HCT116 (cell line): ENCODE measurements around the gene CTIF. TPM values are rescaled to one million over a fixed set of nuclear protein-coding genes. Genes with fewer than 3 reads are reported as not detected.

Experiments
- ATAC-seq: fragments of 200-7000 bp; cut with Tn5 transposase; 2 replicates; pipeline ENCODE4 v1.9.1; 2020; ENCODE audit warnings: mild to moderate bottlenecking, moderate library complexity
- BruUV-seq: library from RNA; stranded (reverse); fragments of 400-500 nt; replicated peaks from 2 replicates; lab custom pipeline; 2021; lab: Mats Ljungman, UMichigan
- CTCF ChIA-PET: fragments of 300-600 bp; sonication (Branson Sonifier 250); formaldehyde crosslinking; loops from one replicate; lab custom pipeline; 2021; ENCODE audit warnings: antibody characterized with exemption; lab: Charles Lee
- POLR2A ChIA-PET: fragments of 300-600, 350-600 bp; sonication (Branson Sonifier 250); formaldehyde crosslinking; loops from one replicate; lab custom pipeline; 2021; ENCODE audit warnings: antibody characterized with exemption; lab: Charles Lee
- RAD21 ChIA-PET, 2 experiments: fragments of 300-600 bp; sonication (Branson Sonifier 250); formaldehyde crosslinking; loops; one replicate each; lab custom pipeline; 2023; ENCODE audit warnings: low total read pairs in 2 of 2; ENCODE audit not compliant: uncharacterized antibody in 2 of 2, unreplicated experiment in 2 of 2, low non-redundant PET in 1 of 2; lab: Charles Lee
- DNase-seq: peaks from one replicate; pipeline ENCODE4 v3.0.0-alpha.2; 2010; ENCODE audit warnings: low read depth, low spot score
- H2AFZ ChIP-seq: fragments of 200-600 bp; shearing (Covaris generic), sonication (generic); 2 replicates; pipeline ENCODE4 v1.6.1; 2017; ENCODE audit warnings: low read depth, mixed run types, mixed read lengths, antibody characterized with exemption, low read length; ENCODE audit not compliant: poor library complexity, severe bottlenecking
- H3K27ac ChIP-seq: 2 replicates; pipeline ENCODE4 v1.5.1; 2012; ENCODE audit warnings: low read depth, low read length
- H3K27me3 ChIP-seq: fragments of 200-600 bp; sonication (generic); 2 replicates; pipeline ENCODE4 v1.6.1; 2016; ENCODE audit warnings: mixed run types, low read length, mixed read lengths; ENCODE audit not compliant: insufficient read depth
- H3K36me3 ChIP-seq, 2 experiments: fragments of 200-500 bp in 1 of 2; fragments of 200-600 bp in 1 of 2; sonication (Bioruptor generic) in 1 of 2; sonication (generic) in 1 of 2; 2 replicates each; pipeline versions ENCODE4 v1.5.1 to v1.6.1; 2014 to 2016; ENCODE audit warnings: low read length in 2 of 2, inconsistent platforms in 1 of 2, mixed read lengths in 1 of 2, mixed run types in 1 of 2; ENCODE audit not compliant: insufficient read depth in 2 of 2, control insufficient read depth in 1 of 2
- H3K4me1 ChIP-seq, 2 experiments: fragments of 200-600 bp in 1 of 2; sonication (generic) in 1 of 2; 2 replicates each; pipeline versions ENCODE4 v1.5.1 to v1.6.1; 2012 to 2017; ENCODE audit warnings: low read length in 2 of 2, inconsistent platforms in 1 of 2, mild to moderate bottlenecking in 1 of 2, mixed read lengths in 1 of 2, mixed run types in 1 of 2, moderate library complexity in 1 of 2; ENCODE audit not compliant: insufficient read depth in 2 of 2, control insufficient read depth in 1 of 2
- H3K4me2 ChIP-seq: fragments of 200-600 bp; sonication (generic); 2 replicates; pipeline ENCODE4 v1.6.1; 2017; ENCODE audit warnings: mixed run types, low read length, mixed read lengths
- H3K4me3 ChIP-seq, 2 experiments: fragments of 200-600 bp in 1 of 2; sonication (generic) in 1 of 2; replicated peaks in 1 of 2; 2 replicates each; pipeline ENCODE4 v1.5.1; 2011 to 2016; ENCODE audit warnings: low read length in 2 of 2, control low read depth in 1 of 2, low read depth in 1 of 2, mild to moderate bottlenecking in 1 of 2, mixed read lengths in 1 of 2, mixed run types in 1 of 2
- H3K79me2 ChIP-seq: fragments of 200-600 bp; sonication (generic); 2 replicates; pipeline ENCODE4 v1.6.1; 2017; ENCODE audit warnings: mild to moderate bottlenecking, mixed run types, low read length, moderate library complexity, mixed read lengths; ENCODE audit not compliant: insufficient read depth
- H3K9ac ChIP-seq: fragments of 200-600 bp; sonication (generic); 2 replicates; pipeline ENCODE4 v1.6.1; 2016; ENCODE audit warnings: low read length, mixed read lengths
- H3K9me2 ChIP-seq: fragments of 200-600 bp; sonication (generic), shearing (Covaris generic); 2 replicates; pipeline ENCODE4 v1.6.1; 2017; ENCODE audit warnings: mixed run types, mild to moderate bottlenecking, moderate library complexity; ENCODE audit not compliant: insufficient read depth
- H3K9me3 ChIP-seq, 2 experiments: fragments of 200-500 bp in 1 of 2; fragments of 200-600 bp in 1 of 2; sonication (Bioruptor generic) in 1 of 2; sonication (generic) in 1 of 2; 2 replicates each; pipeline ENCODE4 v1.6.1; 2014 to 2017; ENCODE audit warnings: low read length in 2 of 2, mixed read lengths in 2 of 2, inconsistent platforms in 1 of 2, low read depth in 1 of 2, mild to moderate bottlenecking in 1 of 2, mixed run types in 1 of 2, moderate library complexity in 1 of 2; ENCODE audit not compliant: control insufficient read depth in 1 of 2, insufficient read depth in 1 of 2
- H4K20me1 ChIP-seq: fragments of 200-600 bp; sonication (generic), shearing (Covaris generic); 2 replicates; pipeline ENCODE4 v1.6.1; 2017; ENCODE audit warnings: mixed run types, mild to moderate bottlenecking, moderate library complexity; ENCODE audit not compliant: insufficient read depth
- CEBPB ChIP-seq: IDR thresholded peaks from 2 replicates; pipeline ENCODE4 v1.6.1; 2012; ENCODE audit warnings: low read depth
- CTCF ChIP-seq, 3 experiments: fragments of 200-600 bp in 1 of 3; sonication (generic) in 1 of 3; IDR thresholded peaks in 2 of 3; conservative IDR thresholded peaks in 1 of 3; 2 replicates each; pipeline ENCODE4 v1.5.1; 2012 to 2017; ENCODE audit warnings: low read depth in 2 of 3, low read length in 2 of 3, antibody characterized with exemption in 1 of 3, borderline replicate concordance in 1 of 3, control low read depth in 1 of 3, mild to moderate bottlenecking in 1 of 3, mixed read lengths in 1 of 3, mixed run types in 1 of 3, moderate library complexity in 1 of 3; ENCODE audit not compliant: insufficient read depth in 1 of 3
- ELF1 ChIP-seq: IDR thresholded peaks from 2 replicates; pipeline ENCODE4 v1.6.1; 2012; ENCODE audit warnings: low read depth, borderline replicate concordance
- EZH2phosphoT487 ChIP-seq: fragments of 200-600 bp; IDR thresholded peaks from 2 replicates; pipeline ENCODE4 v1.6.1; 2018; ENCODE audit warnings: antibody characterized with exemption, borderline replicate concordance
- MAX ChIP-seq: IDR thresholded peaks from 2 replicates; pipeline ENCODE4 v1.6.1; 2012
- POLR2A ChIP-seq: IDR thresholded peaks from 2 replicates; pipeline ENCODE4 v1.7.0; 2011; ENCODE audit warnings: borderline replicate concordance; ENCODE audit not compliant: insufficient read depth, insufficient read length; ENCODE audit errors: extremely low read depth
- REST ChIP-seq: IDR thresholded peaks from 2 replicates; pipeline ENCODE4 v1.6.1; 2012; ENCODE audit warnings: low read depth
- SIN3A ChIP-seq: IDR thresholded peaks from 2 replicates; pipeline ENCODE4 v1.6.1; 2012; ENCODE audit warnings: low read depth
- SP1 ChIP-seq: IDR thresholded peaks from 2 replicates; pipeline ENCODE4 v1.6.1; 2012; ENCODE audit warnings: low read depth
- SRF ChIP-seq: IDR thresholded peaks from 2 replicates; pipeline ENCODE4 v1.6.1; 2012; ENCODE audit warnings: low read depth
- TCF7L2 ChIP-seq: IDR thresholded peaks from 2 replicates; pipeline ENCODE4 v1.7.0; 2011; ENCODE audit warnings: borderline replicate concordance, inconsistent platforms; ENCODE audit not compliant: insufficient read depth, insufficient read length; ENCODE audit errors: extremely low read depth
- YY1 ChIP-seq: IDR thresholded peaks from 2 replicates; pipeline ENCODE4 v1.6.1; 2011; ENCODE audit warnings: low read length, low read depth, moderate library complexity, mild to moderate bottlenecking; ENCODE audit not compliant: insufficient replicate concordance; ENCODE audit errors: extremely low read depth
- ZFX ChIP-seq: fragments of 450-650 bp; IDR thresholded peaks from 2 replicates; pipeline ENCODE4 v1.6.1; 2017
- intact Hi-C: fragments of 100-400 bp; cut with micrococcal nuclease; formaldehyde crosslinking; loops from 2 replicates; pipeline ENCODE4 v1.10.0; 2022
- total RNA-seq: library from RNA; stranded (reverse); gene quantifications from one replicate; pipeline ENCODE4 v1.2.1, GENCODE V29; 2021; ENCODE audit not compliant: unreplicated experiment

Gene CTIF
- total RNA-seq, 1 experiment from 2014 or later = 19.7 TPM

GRCh38 chr18:48530399-48531081 is 8.3 kb upstream of the CTIF start:
- Histone ChIP-seq H3K4me1 (0 out of 4 replicates have a peak, but pooled peaks cover 0 to 3% of the 10 kb centered on the region in 2 experiments), H3K4me3 (no peak overlapping the region), H3K4me2 (no peak overlapping the region), H4K20me1 (no peaks in the 10 kb centered on the region), H3K79me2 (no peaks in the 10 kb centered on the region), H3K9me3 (no peaks in the 10 kb centered on the region), H3K9ac (no peak overlapping the region), H3K27ac (no peak overlapping the region), H2AFZ (no peak overlapping the region), H3K36me3 (no peaks in the 10 kb centered on the region), H3K9me2 (no peaks in the 10 kb centered on the region), H3K27me3 (peaks cover 7% of the 10 kb centered on the region; the same call in 1 of the 2 replicates)
- TF ChIP-seq ELF1 (no peak), YY1 (no peak), SRF (no peak)
- RAD21 ChIA-PET = no interaction called here
- ATAC-seq (no peak), DNase-seq (no peak)
- POLR2A ChIA-PET = no interaction called here
- intact Hi-C loops = loop anchor here (10.0 kb wide), 1 partner anchor 134 kb away; no protein-coding TSS in a partner anchor
- CTCF ChIA-PET = no interaction called here
- no TSS peak for BruUV-seq

- H3K9me3 ChIP-seq = no peaks in the 10 kb centered on the region
- H3K4me2 ChIP-seq = no peak overlapping the region
- intact Hi-C loops = loop anchor here (10.0 kb wide), 1 partner anchor 134 kb away; no protein-coding TSS in a partner anchor
- H3K4me3 ChIP-seq = no peak overlapping the region
- H3K79me2 ChIP-seq = no peaks in the 10 kb centered on the region
- no peak for ATAC-seq
- no peaks in the 10 kb centered on the region for H4K20me1 ChIP-seq
- H2AFZ ChIP-seq = no peak overlapping the region
- H3K36me3 ChIP-seq = no peaks in the 10 kb centered on the region
- RAD21 ChIA-PET = no interaction called here
- no TSS peak for BruUV-seq
- 0 out of 4 replicates have a peak, but pooled peaks cover 0 to 3% of the 10 kb centered on the region in 2 experiments for H3K4me1 ChIP-seq
- CTCF ChIA-PET = no interaction called here
- H3K27me3 ChIP-seq = peaks cover 7% of the 10 kb centered on the region; the same call in 1 of the 2 replicates
- no peaks in the 10 kb centered on the region for H3K9me2 ChIP-seq
- POLR2A ChIA-PET = no interaction called here
- no peak overlapping the region for H3K9ac ChIP-seq
- no peak overlapping the region for H3K27ac ChIP-seq
- no peak for DNase-seq
- TF ChIP-seq CTCF (IDR thresholded peaks at IDR 0.05 in 2 of 3, conservative IDR thresholded peaks at IDR 0.05 in 1 of 3; ENCODE audit: borderline replicate concordance in 1 of 3, insufficient read depth in 1 of 3, low read depth in 2 of 3, low read length in 2 of 3) (no peak), SP1 (no peak), MAX (no peak), ZFX (no peak), EZH2phosphoT487 (no peak), POLR2A (no peak), SIN3A (no peak), TCF7L2 (no peak), CEBPB (no peak), REST (no peak)
Measured at GRCh38 chr18:48531082-48531403, 7.8 kb upstream of the CTIF start.
